K562 (cell line): ENCODE data around the gene JSRP1. TPM values are rescaled to one million over a fixed set of nuclear protein-coding genes. Genes with fewer than 3 reads are reported as not detected.

Experiments
- ARID1B ChIP-seq: fragments of 450-650 bp; IDR thresholded peaks from 2 replicates; pipeline ENCODE4 v1.6.1; 2016; ENCODE audit warnings: antibody characterized with exemption, mild to moderate bottlenecking, inconsistent platforms
- CXXC5 ChIP-seq: fragments of 250-450 bp; sonication (Bioruptor Pico); IDR thresholded peaks from 2 replicates; pipeline ENCODE4 v1.8.0; 2022; ENCODE audit warnings: inconsistent platforms, mild to moderate bottlenecking, moderate library complexity
- GABPB2 ChIP-seq: fragments of 250-450 bp; sonication (Bioruptor Pico); conservative IDR thresholded peaks from 2 replicates; pipeline ENCODE4 v1.5.1; 2021; ENCODE audit warnings: mild to moderate bottlenecking
- HDAC1 ChIP-seq, 2 experiments: fragments of 450-650 bp; IDR thresholded peaks; 2 replicates each; pipeline ENCODE4 v1.6.1; 2016 to 2017; ENCODE audit warnings: inconsistent platforms in 1 of 2, mild to moderate bottlenecking in 1 of 2, moderate library complexity in 1 of 2
- HSF4 ChIP-seq: fragments of 250-450 bp; sonication (Bioruptor Pico); IDR thresholded peaks from 2 replicates; pipeline ENCODE4 v2.1.2; 2022; ENCODE audit warnings: mild to moderate bottlenecking, moderate library complexity, borderline replicate concordance
- KDM5B ChIP-seq: fragments of 200-600 bp; sonication (generic); IDR thresholded peaks from 2 replicates; pipeline ENCODE4 v1.6.1; 2012; ENCODE audit warnings: low read depth, mild to moderate bottlenecking, moderate library complexity, low read length, control low read depth, inconsistent platforms; ENCODE audit not compliant: insufficient replicate concordance
- LARP7 ChIP-seq: fragments of 450-650 bp; IDR thresholded peaks from 2 replicates; pipeline ENCODE4 v1.6.1; 2016
- NFIC ChIP-seq: fragments of 450-650 bp; IDR thresholded peaks from 2 replicates; pipeline ENCODE4 v1.6.1; 2017; ENCODE audit warnings: mild to moderate bottlenecking, inconsistent platforms
- PHB2 ChIP-seq: fragments of 450-650 bp; IDR thresholded peaks from 2 replicates; pipeline ENCODE4 v1.6.1; 2017; ENCODE audit warnings: low read depth
- PHTF2 ChIP-seq: fragments of 250-450 bp; sonication (Bioruptor Pico); IDR thresholded peaks from 2 replicates; pipeline ENCODE4 v1.5.0; 2021; ENCODE audit warnings: mild to moderate bottlenecking
- RCOR1 ChIP-seq, 2 experiments: IDR thresholded peaks; 2 replicates each; pipeline ENCODE4 v1.6.1; 2012; ENCODE audit warnings: low read depth in 2 of 2, low read length in 2 of 2, borderline replicate concordance in 1 of 2, improper control_type of control experiment in 1 of 2
- SAFB ChIP-seq: fragments of 200-400 bp; formaldehyde crosslinking; IDR thresholded peaks from 2 replicates; pipeline ENCODE4 v1.6.1; 2017; ENCODE audit warnings: low read depth, low read length, borderline replicate concordance
- SMC3 ChIP-seq: conservative IDR thresholded peaks from 2 replicates; pipeline ENCODE4 v1.6.1; 2011; ENCODE audit warnings: low read depth, low read length, improper control_type of control experiment; ENCODE audit not compliant: insufficient read depth
- SNAPC5 ChIP-seq: fragments of 250-450 bp; sonication (Bioruptor Pico); IDR thresholded peaks from 2 replicates; pipeline ENCODE4 v1.8.0; 2021; ENCODE audit warnings: moderate library complexity, mild to moderate bottlenecking, inconsistent platforms
- SRSF3 ChIP-seq: fragments of 200-400 bp; formaldehyde crosslinking; IDR thresholded peaks from 2 replicates; pipeline ENCODE4 v1.6.1; 2016; ENCODE audit warnings: mild to moderate bottlenecking, low read length, moderate library complexity; ENCODE audit not compliant: insufficient read depth
- TAF1 ChIP-seq: IDR thresholded peaks from 2 replicates; pipeline ENCODE4 v1.6.1; 2011; ENCODE audit warnings: mild to moderate bottlenecking, low read length, moderate library complexity; ENCODE audit not compliant: insufficient read depth, control insufficient read depth, severe bottlenecking; ENCODE audit errors: extremely low read depth
- THRA ChIP-seq: fragments of 450-650 bp; IDR thresholded peaks from 2 replicates; pipeline ENCODE4 v1.6.1; 2017; ENCODE audit warnings: mild to moderate bottlenecking, moderate library complexity
- ZBTB9 ChIP-seq: fragments of 450-650 bp; formaldehyde crosslinking; IDR thresholded peaks from 2 replicates; pipeline ENCODE4 v1.4.0; 2020; ENCODE audit warnings: mild to moderate bottlenecking, moderate library complexity
- ZNF586 ChIP-seq: fragments of 450-650 bp; formaldehyde crosslinking; conservative IDR thresholded peaks from 2 replicates; pipeline ENCODE4 v1.4.0; 2020; ENCODE audit warnings: mild to moderate bottlenecking, moderate library complexity
- polyA plus RNA-seq, 8 experiments: library from polyadenylated mRNA; depleted of rRNA in 4 of 8; stranded (reverse) in 5 of 8; unstranded in 3 of 8; fragments of >200 nt; fragmentation: Nextera tagmentation in 2 of 8; fragmentation: Illumina TruSeq in 1 of 8; extraction: Ambion mirVana in 2 of 8; extraction: Trizol in 1 of 8; gene quantifications; 2 replicates each; pipeline versions ENCODE4 v1.2.1 to v1.2.3, GENCODE V29; 2011 to 2014; ENCODE audit warnings: inconsistent platforms in 1 of 8, missing spikeins in 1 of 8
- total RNA-seq, 7 experiments: library from RNA; depleted of rRNA in 6 of 7; stranded (reverse); fragments of >200 nt in 6 of 7; fragmentation: Illumina TruSeq in 2 of 7; extraction: Trizol in 2 of 7; gene quantifications; 2 replicates each; pipeline versions ENCODE4 v1.2.1 to v1.2.3, GENCODE V29; 2011 to 2021; ENCODE audit warnings: low replicate concordance in 1 of 7

Gene JSRP1
- total and polyA plus RNA-seq, 9 of the 15 experiments (the other 6 are each of a cell fraction or from before 2014, with no cell fraction given) = 0.08 to 1.2 (median 0.51) TPM; not detected in 4

GRCh38 chr19:2239771-2240770 is 16.1 kb downstream of the JSRP1 start (continued):
- no peak for TF ChIP-seq SNAPC5
- 0 out of 2 replicates have a peak, but pooled peaks have one; percentile 5 for TF ChIP-seq SMC3
- peak; percentile 34; the same call in 1 of the 2 replicates for TF ChIP-seq CXXC5 (CRISPR knock-in tag)
- no peak for TF ChIP-seq GABPB2 (CRISPR knock-in tag)
- TF ChIP-seq TAF1 = no peak
- TF ChIP-seq RCOR1 (IDR thresholded peaks at IDR 0.05; ENCODE audit: borderline replicate concordance in 1 of 2, low read depth in 2 of 2, low read length in 2 of 2) = peak in 1 of 2 experiments; percentile 45; a peak in 1 of 4 replicates
- no peak for TF ChIP-seq KDM5B
- no peak for TF ChIP-seq NFIC
- TF ChIP-seq HDAC1 (IDR thresholded peaks at IDR 0.05) = 0 out of 4 replicates have a peak, but pooled peaks of 1 of the 2 experiments have one; percentile 19
- no peak for TF ChIP-seq HSF4 (CRISPR knock-in tag)
- no peak for TF ChIP-seq SRSF3
- TF ChIP-seq PHB2 = 0 out of 2 replicates have a peak, but pooled peaks have one; percentile 3
- no peak for TF ChIP-seq LARP7
- peak; percentile 50 for TF ChIP-seq ARID1B
- TF ChIP-seq ZBTB9 (CRISPR knock-in tag) = no peak
- TF ChIP-seq ZNF586 = no peak
- no peak for TF ChIP-seq PHTF2 (CRISPR knock-in tag)
- TF ChIP-seq THRA = no peak
- TF ChIP-seq SAFB = no peak
